ENCODE data around the gene FAM90A26. TPM values are rescaled to one million over a fixed set of nuclear protein-coding genes. Genes with fewer than 3 reads are reported as not detected.
"Not testable (repeated sequence)": the region's sequence is repeated elsewhere in the genome, so short reads cannot be mapped to it uniquely, and the experiment has no call there.

The FAM90A26 gene
- total and polyA plus RNA-seq, 4 donors, result not detected

GRCh38 chr4:9134556-9134955, 35.7 kb upstream of the FAM90A26 start:
- DNase-seq, result peak; percentile 79 to 88 (median 84)
- H3K4me3 ChIP-seq; H3K27me3 ChIP-seq (ENCODE audit: control insufficient read depth in 3 of 3, insufficient read depth in 3 of 3, low read length in 2 of 3); H3K9me3 ChIP-seq (ENCODE audit: control insufficient read depth in 4 of 4, insufficient read depth in 3 of 4, low read length in 3 of 4); H3K36me3 ChIP-seq (ENCODE audit: control insufficient read depth in 4 of 4, insufficient read depth in 4 of 4, low read length in 4 of 4); H3K9ac ChIP-seq (ENCODE audit: insufficient read depth in 1 of 2, low read length in 2 of 2); ATAC-seq (ENCODE audit: insufficient read depth, low FRiP score); H3K4me1 ChIP-seq (ENCODE audit: control insufficient read depth in 5 of 5, insufficient read depth in 5 of 5, low read length in 5 of 5); H3K27ac ChIP-seq (ENCODE audit: low read depth in 1 of 2, low read length in 1 of 2): not testable (repeated sequence)
- WGBS, 2 donors, result 40 to 49% methylated on average over 12 of the region's 12 CpGs

- not testable (repeated sequence) for H3K9ac ChIP-seq (ENCODE audit: insufficient read depth in 1 of 2, low read length in 2 of 2); DNase-seq; H3K27me3 ChIP-seq (ENCODE audit: control insufficient read depth in 3 of 3, insufficient read depth in 3 of 3, low read length in 2 of 3); H3K27ac ChIP-seq (ENCODE audit: low read depth in 1 of 2, low read length in 1 of 2); H3K9me3 ChIP-seq (ENCODE audit: control insufficient read depth in 4 of 4, insufficient read depth in 3 of 4, low read length in 3 of 4); H3K4me1 ChIP-seq (ENCODE audit: control insufficient read depth in 5 of 5, insufficient read depth in 5 of 5, low read length in 5 of 5); ATAC-seq (ENCODE audit: insufficient read depth, low FRiP score); H3K36me3 ChIP-seq (ENCODE audit: control insufficient read depth in 4 of 4, insufficient read depth in 4 of 4, low read length in 4 of 4); H3K4me3 ChIP-seq
- 75 to 87% methylated on average over 11 of the region's 11 CpGs for WGBS, 2 donors
These were observed 29.2 kb upstream of the FAM90A26 start for GRCh38 chr4:9141050-9141449.

GRCh38 chr4:9142786-9143185, 27.4 kb upstream of the FAM90A26 start:
- 81 to 86% methylated on average over 6 of the region's 6 CpGs for WGBS, 2 donors
- H3K4me1 ChIP-seq (ENCODE audit: control insufficient read depth in 5 of 5, insufficient read depth in 5 of 5, low read length in 5 of 5); ATAC-seq (ENCODE audit: insufficient read depth, low FRiP score); DNase-seq; H3K36me3 ChIP-seq (ENCODE audit: control insufficient read depth in 4 of 4, insufficient read depth in 4 of 4, low read length in 4 of 4); H3K27ac ChIP-seq (ENCODE audit: low read depth in 1 of 2, low read length in 1 of 2); H3K4me3 ChIP-seq; H3K9me3 ChIP-seq (ENCODE audit: control insufficient read depth in 4 of 4, insufficient read depth in 3 of 4, low read length in 3 of 4); H3K9ac ChIP-seq (ENCODE audit: insufficient read depth in 1 of 2, low read length in 2 of 2); H3K27me3 ChIP-seq (ENCODE audit: control insufficient read depth in 3 of 3, insufficient read depth in 3 of 3, low read length in 2 of 3): not testable (repeated sequence)

GRCh38 chr4:9143421-9144080, 26.7 kb upstream of the FAM90A26 start:
- WGBS, 2 donors, result 90 to 92% methylated on average over 27 of the region's 27 CpGs
- H3K4me1 ChIP-seq (ENCODE audit: control insufficient read depth in 5 of 5, insufficient read depth in 5 of 5, low read length in 5 of 5), result no peaks in the 10 kb centered on the region
- no peak overlapping the region for H3K4me3 ChIP-seq
- no peaks in the 10 kb centered on the region for H3K36me3 ChIP-seq (ENCODE audit: control insufficient read depth in 4 of 4, insufficient read depth in 4 of 4, low read length in 4 of 4)
- H3K9ac ChIP-seq (ENCODE audit: insufficient read depth in 1 of 2, low read length in 2 of 2), result no peak overlapping the region
- no peaks in the 10 kb centered on the region for H3K27me3 ChIP-seq (ENCODE audit: control insufficient read depth in 3 of 3, insufficient read depth in 3 of 3, low read length in 2 of 3)
- H3K9me3 ChIP-seq (ENCODE audit: control insufficient read depth in 4 of 4, insufficient read depth in 3 of 4, low read length in 3 of 4), result no peaks in the 10 kb centered on the region
- no peak for DNase-seq
- ATAC-seq (ENCODE audit: insufficient read depth, low FRiP score), result no peak
- no peak for TF ChIP-seq CTCF (IDR thresholded peaks at IDR 0.05; ENCODE audit: control extremely low read depth, extremely low read depth)
- H3K27ac ChIP-seq (ENCODE audit: low read depth in 1 of 2, low read length in 1 of 2), result no peak overlapping the region

DNA sequence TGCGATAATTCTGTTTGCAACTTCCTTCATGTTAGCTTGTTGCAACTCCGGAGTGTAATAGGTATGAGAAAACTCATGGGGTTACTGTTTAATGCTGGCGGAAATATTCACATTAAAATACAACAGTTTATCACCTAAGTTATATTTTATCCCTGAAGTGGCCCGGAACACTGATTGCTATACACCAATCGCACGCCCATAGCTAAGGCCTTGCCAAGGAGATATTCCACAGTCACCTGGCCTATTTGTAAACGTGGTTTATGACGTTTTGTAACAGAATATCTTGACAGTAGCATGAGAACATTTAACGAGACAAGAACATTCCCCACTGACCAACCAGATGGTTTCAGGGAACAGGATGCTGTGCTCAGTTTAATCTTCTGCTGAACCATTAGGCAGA, 23.2 kb upstream of the FAM90A26 start:
- 90 to 92% methylated on average over 9 of the region's 9 CpGs for WGBS, 2 donors
- DNase-seq, result no peak
- Histone ChIP-seq H3K9me3 (ENCODE audit: control insufficient read depth in 4 of 4, insufficient read depth in 3 of 4, low read length in 3 of 4) (no peaks in the 10 kb centered on the region), H3K9ac (ENCODE audit: insufficient read depth in 1 of 2, low read length in 2 of 2) (no peak overlapping the region), H3K4me1 (ENCODE audit: control insufficient read depth in 5 of 5, insufficient read depth in 5 of 5, low read length in 5 of 5) (no peaks in the 10 kb centered on the region), H3K4me3 (no peak overlapping the region), H3K27ac (ENCODE audit: low read depth in 1 of 2, low read length in 1 of 2) (no peak overlapping the region), H3K36me3 (ENCODE audit: control insufficient read depth in 4 of 4, insufficient read depth in 4 of 4, low read length in 4 of 4) (no peaks in the 10 kb centered on the region), H3K27me3 (ENCODE audit: control insufficient read depth in 3 of 3, insufficient read depth in 3 of 3, low read length in 2 of 3) (no peaks in the 10 kb centered on the region)
- TF ChIP-seq CTCF (IDR thresholded peaks at IDR 0.05; ENCODE audit: control extremely low read depth, extremely low read depth), result no peak
- no peak for ATAC-seq (ENCODE audit: insufficient read depth, low FRiP score)

DNA sequence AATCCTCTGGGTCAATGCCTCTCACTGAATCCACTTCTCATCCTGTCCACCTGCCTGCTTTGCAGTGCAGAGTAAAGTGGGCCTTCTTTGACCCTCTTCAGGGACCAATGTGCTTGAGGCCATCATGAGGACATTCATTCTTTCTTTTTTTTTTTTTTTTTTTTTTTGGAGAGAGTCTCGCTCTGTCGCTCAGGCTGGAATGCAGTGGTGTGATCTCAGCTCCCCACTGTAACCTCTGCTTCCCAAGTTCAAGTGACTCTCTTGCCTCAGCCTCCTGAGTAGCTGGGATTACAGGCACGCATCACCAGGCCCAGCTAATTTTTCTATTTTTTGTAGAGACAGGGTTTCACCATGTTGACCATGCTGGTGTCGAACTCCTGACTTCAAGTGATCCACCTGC, 22.8 kb upstream of the FAM90A26 start:
- H3K36me3 ChIP-seq (ENCODE audit: control insufficient read depth in 4 of 4, insufficient read depth in 4 of 4, low read length in 4 of 4); H3K27ac ChIP-seq (ENCODE audit: low read depth in 1 of 2, low read length in 1 of 2); H3K27me3 ChIP-seq (ENCODE audit: control insufficient read depth in 3 of 3, insufficient read depth in 3 of 3, low read length in 2 of 3); H3K4me3 ChIP-seq; DNase-seq; ATAC-seq (ENCODE audit: insufficient read depth, low FRiP score); H3K9me3 ChIP-seq (ENCODE audit: control insufficient read depth in 4 of 4, insufficient read depth in 3 of 4, low read length in 3 of 4); H3K9ac ChIP-seq (ENCODE audit: insufficient read depth in 1 of 2, low read length in 2 of 2); H3K4me1 ChIP-seq (ENCODE audit: control insufficient read depth in 5 of 5, insufficient read depth in 5 of 5, low read length in 5 of 5): not testable (repeated sequence)
- 89 to 94% methylated on average over 4 of the region's 4 CpGs for WGBS, 2 donors

Data from lung (tissue), 12 donors.